Measurements from ENCODE around the gene TRAK1. TPM values are rescaled to one million over a fixed set of nuclear protein-coding genes. Genes with fewer than 3 reads are reported as not detected.

The TRAK1 gene
- total and polyA plus RNA-seq, 10 of the 15 experiments (the other 5 are each of a cell fraction or from before 2014, with no cell fraction given), result 6.6 to 46.2 (median 23.7) TPM

DNA sequence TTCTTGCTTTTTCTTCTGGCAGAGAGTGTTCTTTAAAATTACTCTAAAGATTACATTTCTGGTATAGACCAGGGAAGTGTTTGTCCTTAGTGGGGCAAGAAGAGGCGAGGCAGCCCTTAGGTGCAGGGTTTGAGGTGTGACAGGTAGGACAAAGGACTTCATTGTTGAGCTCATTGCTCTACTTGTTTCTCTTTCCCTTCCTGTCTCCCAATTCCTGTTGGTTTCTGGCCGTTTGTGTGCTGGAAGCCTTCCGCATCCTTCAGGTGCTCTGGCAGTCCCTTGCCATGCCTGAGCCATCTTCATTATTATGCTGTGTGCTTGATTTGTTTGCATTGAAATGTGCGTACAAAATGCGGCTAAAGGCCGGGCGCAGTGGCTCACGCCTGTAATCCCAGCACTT is 89.7 kb downstream of the TRAK1 start:
- Histone ChIP-seq H3K36me3 (ENCODE audit: control insufficient read depth in 2 of 2, insufficient read depth in 2 of 2, low read length in 1 of 2) (peaks cover 12% of the 10 kb centered on the region in 2 experiments), H3K27ac (ENCODE audit: control insufficient read depth, insufficient read depth) (no peak overlapping the region), H4K20me1 (ENCODE audit: control insufficient read depth, insufficient read depth) (no peaks in the 10 kb centered on the region), H2AFZ (ENCODE audit: control insufficient read depth, low read depth, low read length) (no peak overlapping the region), H3K4me1 (ENCODE audit: control insufficient read depth, insufficient read depth, low read length) (peaks cover 11% of the 10 kb centered on the region), H3K4me2 (ENCODE audit: control insufficient read depth, insufficient read depth) (no peak overlapping the region), H3K9me3 (replicated peaks; ENCODE audit: control insufficient read depth, insufficient read depth, low read length) (no peaks in the 10 kb centered on the region), H3K4me3 (no peak overlapping the region), H3K9ac (ENCODE audit: control insufficient read depth, insufficient read depth, low read length) (no peak overlapping the region), H3K79me2 (ENCODE audit: control insufficient read depth, insufficient read depth, low read length) (peaks cover 8% of the 10 kb centered on the region), H3K27me3 (replicated peaks in 1 of 2; ENCODE audit: control insufficient read depth in 2 of 2, insufficient read depth in 2 of 2, low read length in 1 of 2) (no peaks in the 10 kb centered on the region)
- WGBS (ENCODE audit: insufficient coverage, insufficient replicate concordance, low lambda C conversion rate, missing lambda C conversion rate), result 99% methylated on average over 8 of the region's 8 CpGs
- ChIA-PET SMC1A (ENCODE audit: uncharacterized antibody, unreplicated experiment) (interaction anchor here (2.2 kb wide), 1 partner anchor 10 kb away, joined by 6 read pairs; no protein-coding TSS in a partner anchor), CTCF (interaction anchor here (12.4 kb wide), 1 partner anchor 12 kb away, joined by 130 read pairs; no protein-coding TSS in a partner anchor), POLR2A (no interaction called here), RAD21 (ENCODE audit: unreplicated experiment) (no interaction called here)
- no peak for TF ChIP-seq EGR1 (IDR thresholded peaks at IDR 0.05; ENCODE audit: borderline replicate concordance in 1 of 2, low read depth in 2 of 2, low read length in 2 of 2)
- no peak for TF ChIP-seq SUZ12 (IDR thresholded peaks at IDR 0.05; ENCODE audit: unreplicated experiment)
- in situ Hi-C loops (cut with MboI) (no loop called here), intact Hi-C loops (cut with micrococcal nuclease; ENCODE audit: unreplicated experiment) (no loop called here)
- ATAC-seq (no peak), FAIRE-seq (no peak), DNase-seq (ENCODE audit: low read depth, low spot score) (no peak)
- no TSS peak for BruUV-seq (replicated peaks)

DNA sequence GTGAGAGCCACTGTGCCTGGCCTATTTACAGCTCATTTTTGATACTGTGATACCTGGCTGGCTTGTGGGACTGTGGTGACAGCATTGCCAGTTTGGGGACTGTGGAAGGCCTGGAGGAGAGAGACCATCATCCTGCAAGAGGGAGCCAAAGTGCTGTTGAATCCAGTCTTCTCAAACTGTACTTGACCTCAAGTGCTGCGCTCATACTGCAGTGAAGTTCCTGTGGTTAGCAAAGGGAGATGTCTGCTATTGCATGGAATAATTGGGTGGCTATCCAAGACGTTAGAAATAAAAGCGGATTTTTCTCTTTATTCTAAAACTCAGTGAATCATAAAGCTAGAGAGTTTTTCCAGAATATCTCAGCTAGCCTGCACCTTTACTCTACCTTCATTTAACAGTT is 91.4 kb downstream of the TRAK1 start:
- ATAC-seq, result no peak
- BruUV-seq (replicated peaks), result no TSS peak
- Histone ChIP-seq H3K27me3 (replicated peaks in 1 of 2; ENCODE audit: control insufficient read depth in 2 of 2, insufficient read depth in 2 of 2, low read length in 1 of 2) (no peaks in the 10 kb centered on the region), H3K79me2 (ENCODE audit: control insufficient read depth, insufficient read depth, low read length) (peaks cover 2% of the 10 kb centered on the region), H3K36me3 (ENCODE audit: control insufficient read depth in 2 of 2, insufficient read depth in 2 of 2, low read length in 1 of 2) (peaks cover 10 to 12% of the 10 kb centered on the region in 2 experiments), H3K4me1 (ENCODE audit: control insufficient read depth, insufficient read depth, low read length) (peaks cover 4% of the 10 kb centered on the region; the same call in 1 of the 2 replicates), H3K9ac (ENCODE audit: control insufficient read depth, insufficient read depth, low read length) (no peak overlapping the region), H3K4me3 (no peak overlapping the region), H3K27ac (ENCODE audit: control insufficient read depth, insufficient read depth) (no peak overlapping the region), H2AFZ (ENCODE audit: control insufficient read depth, low read depth, low read length) (no peak overlapping the region), H3K9me3 (replicated peaks; ENCODE audit: control insufficient read depth, insufficient read depth, low read length) (no peaks in the 10 kb centered on the region), H4K20me1 (ENCODE audit: control insufficient read depth, insufficient read depth) (no peaks in the 10 kb centered on the region), H3K4me2 (ENCODE audit: control insufficient read depth, insufficient read depth) (no peak overlapping the region)
- RAD21 ChIA-PET (ENCODE audit: unreplicated experiment), result no interaction called here
- SMC1A ChIA-PET (ENCODE audit: uncharacterized antibody, unreplicated experiment), result interaction anchor here (2.2 kb wide), 1 partner anchor 9 kb away, joined by 6 read pairs; no protein-coding TSS in a partner anchor
- in situ Hi-C loops (cut with MboI), result no loop called here
- no peak for FAIRE-seq
- WGBS (ENCODE audit: insufficient coverage, insufficient replicate concordance, low lambda C conversion rate, missing lambda C conversion rate), result 65% methylated on average over 3 of the region's 3 CpGs
- intact Hi-C loops (cut with micrococcal nuclease; ENCODE audit: unreplicated experiment), result no loop called here
- POLR2A ChIA-PET, result no interaction called here
- no peak for DNase-seq (ENCODE audit: low read depth, low spot score)
- CTCF ChIA-PET, result interaction anchor here (12.4 kb wide), 1 partner anchor 11 kb away, joined by 130 read pairs; no protein-coding TSS in a partner anchor
- TF ChIP-seq SMAD5 (IDR thresholded peaks at IDR 0.05; ENCODE audit: low read depth) (no peak), IKZF2 (IDR thresholded peaks at IDR 0.05) (no peak)

Measured in GM12878 (cell line).